ENCODE results near the gene GLT8D2. TPM values are rescaled to one million over a fixed set of nuclear protein-coding genes. Genes with fewer than 3 reads are reported as not detected.
A peak's percentile ranks its signal among the peaks of the same experiment; 100 is the strongest.

The GLT8D2 gene
- total RNA-seq (under 1 TPM in 1 of 5 donors, not detected in 4; 0.29 TPM), total RNA-seq (0 to 0.41 (median 0.09) reads per million in 29 experiments)
- 0.22 TPM for total RNA-seq (2013)

GRCh38 chr12:104049903-104050356 is at the start of gene GLT8D2:
TSS of gene GLT8D2 (minus strand) at chr12:104050187. CDS start at chr12:104019648, 30,539 bp downstream.
- CTCF ChIA-PET, result no interaction called here
- peaks cover 33 to 53% of the 10 kb centered on the region in 2 donors for H3K27me3 Mint-ChIP-seq

GRCh38 chr12:104097954-104098353 is 48.0 kb upstream of the GLT8D2 start:
- POLR2A ChIA-PET, result interaction anchor here in 1 of 2 donors (0.6 to 0.7 kb wide), 2 partner anchors 16 to 40 kb away, joined by 4 to 6 read pairs; no protein-coding TSS in a partner anchor
- no peak for ATAC-seq (replicated peaks in 1 of 4)
- WGBS (ENCODE audit: insufficient coverage), result no CpG with 5 or more reads among the region's 2 CpGs

More at GRCh38 chr12:104049903-104050356, at the start of gene GLT8D2:
- Mint-ChIP-seq H3K27ac (no peak within 1 kb of the TSS), H3K4me1 (peaks cover 7 to 11% (median 7%) of the 10 kb centered on the region in 3 donors), H3K4me3 (peak within 1 kb of the TSS in 1 of 3 donors; percentile 61), H3K36me3 (no peaks in the 10 kb centered on the region), H3K9me3 (no peaks in the 10 kb centered on the region)
- POLR2A ChIA-PET, result no interaction called here
- WGBS (ENCODE audit: insufficient coverage), result 9% methylated on average over 24 of the region's 24 CpGs
- Histone ChIP-seq H3K4me1 (ENCODE audit: control insufficient read depth in 1 of 2, extremely low read depth in 1 of 2, insufficient read depth in 2 of 2, low read length in 2 of 2) (peaks cover 2 to 6% of the 10 kb centered on the region in 2 experiments), H3K36me3 (ENCODE audit: control insufficient read depth in 2 of 2, extremely low read depth in 1 of 2, insufficient read depth in 1 of 2, low read length in 1 of 2) (no peaks in the 10 kb centered on the region), H3K9me3 (no peaks in the 10 kb centered on the region), H3K27ac (ENCODE audit: low read length) (no peak within 1 kb of the TSS), H3K4me3 (ENCODE audit: control insufficient read depth in 1 of 2, extremely low read depth in 1 of 2, low read length in 1 of 2) (peak within 1 kb of the TSS in 1 of 2 donors; percentile 8), H3K27me3 (replicated peaks in 1 of 2; ENCODE audit: control insufficient read depth in 2 of 2, extremely low read depth in 1 of 2, insufficient read depth in 2 of 2, low read length in 1 of 2) (peaks cover 4 to 26% of the 10 kb centered on the region in 2 experiments)
- ATAC-seq (replicated peaks in 1 of 4) (peak in 3 of 4 experiments; percentile 43 to 48 (median 45)), DNase-seq (no peak)

GRCh38 chr12:104095289-104095688 is 45.3 kb upstream of the GLT8D2 start:
- Histone ChIP-seq H3K36me3 (ENCODE audit: control insufficient read depth in 2 of 2, extremely low read depth in 1 of 2, insufficient read depth in 1 of 2, low read length in 1 of 2) (peaks cover 0 to 47% of the 10 kb centered on the region in 2 donors), H3K4me3 (ENCODE audit: control insufficient read depth in 1 of 2, extremely low read depth in 1 of 2, low read length in 1 of 2) (no peak overlapping the region), H3K27ac (ENCODE audit: low read length) (no peak overlapping the region), H3K4me1 (ENCODE audit: control insufficient read depth in 1 of 2, extremely low read depth in 1 of 2, insufficient read depth in 2 of 2, low read length in 2 of 2) (no peaks in the 10 kb centered on the region), H3K9me3 (no peaks in the 10 kb centered on the region), H3K27me3 (replicated peaks in 1 of 2; ENCODE audit: control insufficient read depth in 2 of 2, extremely low read depth in 1 of 2, insufficient read depth in 2 of 2, low read length in 1 of 2) (no peaks in the 10 kb centered on the region)
- no peaks in the 10 kb centered on the region for H3K9me3 Mint-ChIP-seq
- peaks cover 42% of the 10 kb centered on the region for H3K36me3 Mint-ChIP-seq
- peaks cover 0 to 5% (median 0%) of the 10 kb centered on the region in 3 donors for H3K4me1 Mint-ChIP-seq
- no CpG with 5 or more reads among the region's 1 CpG for WGBS (ENCODE audit: insufficient coverage)
- H3K27ac Mint-ChIP-seq, result no peak overlapping the region
- ATAC-seq (replicated peaks in 1 of 4) (no peak), DNase-seq (no peak)
- H3K4me3 Mint-ChIP-seq, result no peak overlapping the region
- ChIA-PET POLR2A (no interaction called here), CTCF (interaction anchor here in 1 of 2 donors (0.6 kb wide), 1 partner anchor 9 kb away, joined by 3 read pairs; no protein-coding TSS in a partner anchor)
- no peaks in the 10 kb centered on the region for H3K27me3 Mint-ChIP-seq

More at GRCh38 chr12:104097954-104098353, 48.0 kb upstream of the GLT8D2 start:
- Mint-ChIP-seq H3K9me3 (no peaks in the 10 kb centered on the region), H3K36me3 (peaks cover 44% of the 10 kb centered on the region), H3K27me3 (no peaks in the 10 kb centered on the region), H3K27ac (no peak overlapping the region), H3K4me3 (no peak overlapping the region), H3K4me1 (peaks cover 0 to 5% (median 0%) of the 10 kb centered on the region in 3 donors)
- DNase-seq, result no peak
- H3K27ac ChIP-seq (ENCODE audit: low read length), result no peak overlapping the region
- H3K4me3 ChIP-seq (ENCODE audit: control insufficient read depth in 1 of 2, extremely low read depth in 1 of 2, low read length in 1 of 2), result no peak overlapping the region
- no peaks in the 10 kb centered on the region for H3K4me1 ChIP-seq (ENCODE audit: control insufficient read depth in 1 of 2, extremely low read depth in 1 of 2, insufficient read depth in 2 of 2, low read length in 2 of 2)
- CTCF ChIA-PET, result interaction anchor here in 1 of 2 donors (0.6 to 2.4 kb wide), 2 partner anchors 11 to 220 kb away, joined by 3 to 16 read pairs; no protein-coding TSS in a partner anchor
- H3K36me3 ChIP-seq (ENCODE audit: control insufficient read depth in 2 of 2, extremely low read depth in 1 of 2, insufficient read depth in 1 of 2, low read length in 1 of 2), result peaks cover 0 to 52% of the 10 kb centered on the region in 2 donors
- H3K9me3 ChIP-seq, result no peaks in the 10 kb centered on the region
- no peaks in the 10 kb centered on the region for H3K27me3 ChIP-seq (replicated peaks in 1 of 2; ENCODE audit: control insufficient read depth in 2 of 2, extremely low read depth in 1 of 2, insufficient read depth in 2 of 2, low read length in 1 of 2)

- no peaks in the 10 kb centered on the region for H3K9me3 Mint-ChIP-seq
- H3K27ac ChIP-seq (ENCODE audit: low read length), result no peak overlapping the region
- no peak overlapping the region for H3K4me3 ChIP-seq (ENCODE audit: control insufficient read depth in 1 of 2, extremely low read depth in 1 of 2, low read length in 1 of 2)
- H3K27me3 Mint-ChIP-seq, result no peaks in the 10 kb centered on the region
- WGBS (ENCODE audit: insufficient coverage), result no CpG with 5 or more reads among the region's 3 CpGs
- H3K36me3 ChIP-seq (ENCODE audit: control insufficient read depth in 2 of 2, extremely low read depth in 1 of 2, insufficient read depth in 1 of 2, low read length in 1 of 2), result peaks cover 0 to 50% of the 10 kb centered on the region in 2 donors
- ChIA-PET CTCF (interaction anchor here in 1 of 2 donors (1.0 kb wide), 1 partner anchor 190 kb away, joined by 3 read pairs; no protein-coding TSS in a partner anchor), POLR2A (no interaction called here)
- peaks cover 0 to 5% (median 0%) of the 10 kb centered on the region in 3 donors for H3K4me1 Mint-ChIP-seq
- DNase-seq (no peak), ATAC-seq (replicated peaks in 1 of 4) (no peak)
- no peak overlapping the region for H3K4me3 Mint-ChIP-seq
- peaks cover 51% of the 10 kb centered on the region for H3K36me3 Mint-ChIP-seq
- no peaks in the 10 kb centered on the region for H3K4me1 ChIP-seq (ENCODE audit: control insufficient read depth in 1 of 2, extremely low read depth in 1 of 2, insufficient read depth in 2 of 2, low read length in 2 of 2)
- no peaks in the 10 kb centered on the region for H3K27me3 ChIP-seq (replicated peaks in 1 of 2; ENCODE audit: control insufficient read depth in 2 of 2, extremely low read depth in 1 of 2, insufficient read depth in 2 of 2, low read length in 1 of 2)
- no peaks in the 10 kb centered on the region for H3K9me3 ChIP-seq
- no peak overlapping the region for H3K27ac Mint-ChIP-seq
These were observed 44.3 kb upstream of the GLT8D2 start for GRCh38 chr12:104094284-104094683.

DNA sequence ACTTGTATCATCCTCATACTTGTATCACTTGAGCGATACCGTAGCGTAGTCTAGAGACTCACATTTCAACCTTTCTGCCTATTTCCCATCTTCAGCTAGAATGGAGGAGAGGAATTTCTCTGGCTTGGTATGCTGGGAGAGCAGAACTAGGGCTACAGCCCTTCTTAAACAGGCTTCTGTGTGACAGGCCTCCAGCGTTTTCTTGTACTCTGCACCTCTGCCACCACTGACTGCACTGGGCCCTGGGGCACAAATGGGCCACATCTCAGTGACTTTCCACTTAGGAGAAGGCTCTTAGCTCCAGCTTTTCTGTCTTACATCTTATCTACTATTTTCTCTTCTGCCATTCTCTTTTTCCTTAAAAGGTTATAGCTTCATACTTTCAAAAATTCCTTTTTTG is 41.1 kb upstream of the GLT8D2 start:
- peaks cover 0 to 5% (median 0%) of the 10 kb centered on the region in 3 donors for H3K4me1 Mint-ChIP-seq
- peaks cover 48% of the 10 kb centered on the region for H3K36me3 Mint-ChIP-seq
- DNase-seq, result no peak
- CTCF ChIA-PET, result interaction anchor here in 1 of 2 donors (0.6 to 3.3 kb wide), 3 partner anchors 18 to 107 kb away, joined by 3 to 11 read pairs (median 3); no protein-coding TSS in a partner anchor
- no peaks in the 10 kb centered on the region for H3K27me3 ChIP-seq (replicated peaks in 1 of 2; ENCODE audit: control insufficient read depth in 2 of 2, extremely low read depth in 1 of 2, insufficient read depth in 2 of 2, low read length in 1 of 2)
- H3K4me3 ChIP-seq (ENCODE audit: control insufficient read depth in 1 of 2, extremely low read depth in 1 of 2, low read length in 1 of 2), result no peak overlapping the region
- ATAC-seq (replicated peaks in 1 of 4), result no peak
- peaks cover 0 to 63% of the 10 kb centered on the region in 2 donors for H3K36me3 ChIP-seq (ENCODE audit: control insufficient read depth in 2 of 2, extremely low read depth in 1 of 2, insufficient read depth in 1 of 2, low read length in 1 of 2)
- no peak overlapping the region for H3K27ac Mint-ChIP-seq
- no peaks in the 10 kb centered on the region for H3K9me3 ChIP-seq
- no peaks in the 10 kb centered on the region for H3K9me3 Mint-ChIP-seq
- no peak overlapping the region for H3K4me3 Mint-ChIP-seq
- H3K4me1 ChIP-seq (ENCODE audit: control insufficient read depth in 1 of 2, extremely low read depth in 1 of 2, insufficient read depth in 2 of 2, low read length in 2 of 2), result no peaks in the 10 kb centered on the region
- H3K27ac ChIP-seq (ENCODE audit: low read length), result no peak overlapping the region
- WGBS (ENCODE audit: insufficient coverage), result 100% methylated on average over 1 of the region's 4 CpGs
- H3K27me3 Mint-ChIP-seq, result no peaks in the 10 kb centered on the region
- POLR2A ChIA-PET, result no interaction called here

DNA sequence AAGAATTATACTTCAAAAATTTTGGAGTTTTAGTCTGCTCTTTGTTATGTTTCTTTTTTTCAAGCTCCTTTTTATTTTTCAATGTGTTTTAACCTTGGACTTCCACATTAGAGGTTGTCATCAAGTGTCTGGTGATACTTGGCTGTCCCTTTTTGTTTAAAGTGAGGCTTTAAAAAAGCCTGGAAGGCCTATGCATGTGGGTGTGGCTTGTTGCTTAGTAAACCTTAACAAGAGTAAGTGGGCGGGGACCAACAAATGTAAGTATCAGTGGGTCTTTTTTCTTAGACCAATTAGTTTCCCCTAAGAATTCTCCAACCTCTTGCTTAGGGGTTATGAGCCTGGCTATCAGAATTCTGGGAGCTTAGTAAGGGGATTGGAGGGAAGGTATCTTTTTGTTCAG is 40.7 kb upstream of the GLT8D2 start:
- peaks cover 3 to 64% of the 10 kb centered on the region in 2 donors for H3K36me3 ChIP-seq (ENCODE audit: control insufficient read depth in 2 of 2, extremely low read depth in 1 of 2, insufficient read depth in 1 of 2, low read length in 1 of 2)
- ChIA-PET CTCF (interaction anchor here in 1 of 2 donors (0.6 to 3.3 kb wide), 2 partner anchors 18 to 27 kb away, joined by 3 to 11 read pairs; no protein-coding TSS in a partner anchor), POLR2A (no interaction called here)
- H3K4me3 ChIP-seq (ENCODE audit: control insufficient read depth in 1 of 2, extremely low read depth in 1 of 2, low read length in 1 of 2), result no peak overlapping the region
- H3K36me3 Mint-ChIP-seq, result peaks cover 48% of the 10 kb centered on the region
- H3K27me3 Mint-ChIP-seq, result no peaks in the 10 kb centered on the region
- H3K27ac Mint-ChIP-seq, result no peak overlapping the region
- DNase-seq (no peak), ATAC-seq (replicated peaks in 1 of 4) (no peak)
- H3K27ac ChIP-seq (ENCODE audit: low read length), result no peak overlapping the region
- no peak overlapping the region for H3K4me3 Mint-ChIP-seq
- peaks cover 0 to 5% (median 0%) of the 10 kb centered on the region in 3 donors for H3K4me1 Mint-ChIP-seq
- no peaks in the 10 kb centered on the region for H3K9me3 Mint-ChIP-seq
- H3K27me3 ChIP-seq (replicated peaks in 1 of 2; ENCODE audit: control insufficient read depth in 2 of 2, extremely low read depth in 1 of 2, insufficient read depth in 2 of 2, low read length in 1 of 2), result no peaks in the 10 kb centered on the region
- WGBS (ENCODE audit: insufficient coverage), result no CpG with 5 or more reads among the region's 1 CpG
- H3K4me1 ChIP-seq (ENCODE audit: control insufficient read depth in 1 of 2, extremely low read depth in 1 of 2, insufficient read depth in 2 of 2, low read length in 2 of 2), result no peaks in the 10 kb centered on the region
- H3K9me3 ChIP-seq, result no peaks in the 10 kb centered on the region
